CD14-positive monocyte (primary cell): ENCODE results near the gene GABRR2. TPM values are rescaled to one million over a fixed set of nuclear protein-coding genes. Genes with fewer than 3 reads are reported as not detected.

Experiments
- DNase-seq, 3 donors: peaks; one replicate each; pipeline ENCODE4 v3.0.0-alpha.2; 2011 to 2022
- H2AFZ ChIP-seq: 2 replicates; pipeline ENCODE4 v1.6.0; 2012; ENCODE audit warnings: mild to moderate bottlenecking, low read depth, low read length, inconsistent platforms; ENCODE audit not compliant: insufficient read depth, poor library complexity, severe bottlenecking
- H3K27ac ChIP-seq, 2 donors: 1 replicate in 1 of 2; 2 replicates in 1 of 2; pipeline ENCODE4 v1.5.1; 2012 to 2013; ENCODE audit warnings: low read length in 2 of 2, control low read depth in 1 of 2, inconsistent platforms in 1 of 2, low read depth in 1 of 2, mild to moderate bottlenecking in 1 of 2
- H3K27me3 ChIP-seq, 2 donors: one replicate each; pipeline versions ENCODE4 v1.6.0 to v1.6.1; 2011 to 2013; ENCODE audit warnings: low read length in 2 of 2; ENCODE audit not compliant: control insufficient read depth in 2 of 2, insufficient read depth in 2 of 2
- H3K36me3 ChIP-seq, 2 donors: replicated peaks in 1 of 2; 1 replicate in 1 of 2; 2 replicates in 1 of 2; pipeline versions ENCODE4 v1.5.1 to v1.6.1; 2012 to 2013; ENCODE audit warnings: low read length in 2 of 2, control low read depth in 1 of 2, inconsistent platforms in 1 of 2, mild to moderate bottlenecking in 1 of 2; ENCODE audit not compliant: insufficient read depth in 2 of 2, control insufficient read depth in 1 of 2
- H3K4me1 ChIP-seq, 2 donors: 1 replicate in 1 of 2; 2 replicates in 1 of 2; pipeline versions ENCODE4 v1.5.1 to v1.6.1; 2012 to 2013; ENCODE audit warnings: low read length in 2 of 2, control low read depth in 1 of 2, inconsistent platforms in 1 of 2, mild to moderate bottlenecking in 1 of 2, moderate library complexity in 1 of 2; ENCODE audit not compliant: insufficient read depth in 2 of 2, control insufficient read depth in 1 of 2
- H3K4me2 ChIP-seq: replicated peaks from 2 replicates; pipeline ENCODE3; 2012; ENCODE audit warnings: low read length, moderate library complexity, mild to moderate bottlenecking; ENCODE audit not compliant: poor library complexity, severe bottlenecking; ENCODE audit errors: extremely low read depth
- H3K4me3 ChIP-seq, 3 experiments: fragments of 200-600 bp in 1 of 3; sonication (generic) in 1 of 3; replicated peaks in 1 of 3; 1 replicate in 2 of 3; 2 replicates in 1 of 3; pipeline ENCODE4 v1.5.1; 2011 to 2013; ENCODE audit warnings: low read length in 3 of 3, mild to moderate bottlenecking in 3 of 3, control low read depth in 2 of 3, low read depth in 2 of 3, inconsistent platforms in 1 of 3, moderate library complexity in 1 of 3
- H3K79me2 ChIP-seq: 2 replicates; pipeline ENCODE4 v1.6.0; 2012; ENCODE audit warnings: mild to moderate bottlenecking, control low read depth, inconsistent platforms, low read length, moderate library complexity; ENCODE audit not compliant: insufficient read depth
- H3K9ac ChIP-seq: 2 replicates; pipeline ENCODE4 v1.6.0; 2017; ENCODE audit warnings: low read length, mild to moderate bottlenecking; ENCODE audit not compliant: insufficient read depth, poor library complexity, severe bottlenecking
- H3K9me3 ChIP-seq, 2 donors: replicated peaks in 1 of 2; 1 replicate in 1 of 2; 2 replicates in 1 of 2; pipeline versions ENCODE4 v1.5.1 to v1.6.1; 2012 to 2013; ENCODE audit warnings: low read length in 2 of 2, control low read depth in 1 of 2; ENCODE audit not compliant: control insufficient read depth in 1 of 2, insufficient read depth in 1 of 2
- H4K20me1 ChIP-seq: 2 replicates; pipeline ENCODE4 v1.6.0; 2012; ENCODE audit warnings: mild to moderate bottlenecking, low read length, control low read depth, moderate library complexity; ENCODE audit not compliant: insufficient read depth
- H3K27ac Mint-ChIP-seq, 7 donors: one replicate each; pipeline ENCODE4 v1.8.0; 2020; ENCODE audit warnings: mild to moderate bottlenecking in 7 of 7, mixed read lengths in 7 of 7, moderate library complexity in 6 of 7, inconsistent platforms in 2 of 7
- H3K27me3 Mint-ChIP-seq, 3 donors: one replicate each; pipeline ENCODE4 v1.8.0; 2021 to 2022; ENCODE audit warnings: low read depth in 3 of 3, mild to moderate bottlenecking in 3 of 3, mixed read lengths in 3 of 3, moderate library complexity in 3 of 3, inconsistent platforms in 1 of 3
- H3K36me3 Mint-ChIP-seq, 2 donors: one replicate each; pipeline ENCODE4 v1.8.0; 2020; ENCODE audit warnings: mixed read lengths in 2 of 2, inconsistent platforms in 1 of 2, mild to moderate bottlenecking in 1 of 2
- H3K4me1 Mint-ChIP-seq: one replicate; pipeline ENCODE4 v1.8.0; 2020; ENCODE audit warnings: mild to moderate bottlenecking, mixed read lengths
- H3K4me3 Mint-ChIP-seq, 2 donors: one replicate each; pipeline ENCODE4 v1.8.0; 2020; ENCODE audit warnings: mild to moderate bottlenecking in 2 of 2, mixed read lengths in 2 of 2, moderate library complexity in 1 of 2
- H3K9me3 Mint-ChIP-seq, 7 donors: one replicate each; pipeline ENCODE4 v1.8.0; 2020 to 2022; ENCODE audit warnings: mixed read lengths in 7 of 7, mild to moderate bottlenecking in 6 of 7, moderate library complexity in 6 of 7, inconsistent platforms in 2 of 7
- CTCF ChIP-seq: fragments of 200-600 bp; IDR thresholded peaks from one replicate; pipeline ENCODE4 v1.8.0; 2022; ENCODE audit warnings: antibody characterized with exemption, mild to moderate bottlenecking
- WGBS: methylation state at CpG from one replicate; pipeline ENCODE4 v1.1.5; 2013; ENCODE audit warnings: missing lambda C conversion rate; ENCODE audit not compliant: insufficient coverage; 5-methylcytosine and 5-hydroxymethylcytosine counted together
- intact Hi-C, 2 donors: fragments of 100-400 bp; cut with micrococcal nuclease; formaldehyde crosslinking; loops; one replicate each; pipeline versions ENCODE4 v1.15.0 to v1.15.1; 2023
- polyA plus RNA-seq, 3 donors: library from polyadenylated mRNA; depleted of rRNA in 1 of 3; unstranded in 2 of 3; stranded (reverse) in 1 of 3; fragments of 300-500 nt in 2 of 3; fragments of >200 nt in 1 of 3; fragmentation: Illumina TruSeq in 2 of 3; gene quantifications; 1 replicate in 2 of 3; 2 replicates in 1 of 3; pipeline ENCODE4 v1.2.3, GENCODE V29; 2012 to 2021

Gene GABRR2
- polyA plus RNA-seq, 3 donors = 3.7 TPM; not detected in 2

GRCh38 chr6:89353702-89354392, 38.7 kb upstream of the GABRR2 start:
- Histone ChIP-seq H3K27me3 (no peaks in the 10 kb centered on the region), H3K79me2 (peaks cover 44% of the 10 kb centered on the region), H3K4me3 (peak overlapping the region in 1 of 3 experiments; percentile 100), H3K4me1 (peaks cover 31 to 45% of the 10 kb centered on the region in 2 donors), H3K4me2 (peak overlapping the region; percentile 98), H3K36me3 (no peaks in the 10 kb centered on the region), H3K9me3 (no peaks in the 10 kb centered on the region), H4K20me1 (peaks cover 28% of the 10 kb centered on the region), H3K27ac (peak overlapping the region in 1 of 2 donors; percentile 91), H2AFZ (no peak overlapping the region), H3K9ac (peak overlapping the region; percentile 96)
- DNase-seq = no peak
- TF ChIP-seq CTCF = no peak
- peaks cover 6 to 8% of the 10 kb centered on the region in 2 donors for H3K36me3 Mint-ChIP-seq
- intact Hi-C loops = loop anchor here (10.0 kb wide), 2 partner anchors 269 to 281 kb away; partner anchors contain the start of genes PNRC1 (in 2 of the 2) and LYRM2 (in 1 of the 2)
- peak overlapping the region; percentile 64 to 71 for H3K4me3 Mint-ChIP-seq
- H3K27me3 Mint-ChIP-seq = peaks cover 0 to 7% (median 1%) of the 10 kb centered on the region in 3 donors
- H3K4me1 Mint-ChIP-seq = peaks cover 52% of the 10 kb centered on the region
- peaks cover 0 to 5% (median 0%) of the 10 kb centered on the region in 7 donors for H3K9me3 Mint-ChIP-seq
- peak overlapping the region; percentile 84 to 95 (median 92) for H3K27ac Mint-ChIP-seq
- 70% methylated on average over 2 of the region's 2 CpGs for WGBS

- Histone ChIP-seq H3K4me3 (peak overlapping the region; percentile 56 to 100 (median 97)), H3K4me2 (peak overlapping the region; percentile 98), H3K9me3 (no peaks in the 10 kb centered on the region), H3K79me2 (peaks cover 51% of the 10 kb centered on the region), H3K27ac (peak overlapping the region; percentile 77 to 91), H4K20me1 (peaks cover 35% of the 10 kb centered on the region), H3K27me3 (no peaks in the 10 kb centered on the region), H3K4me1 (peaks cover 38 to 52% of the 10 kb centered on the region in 2 donors), H3K36me3 (no peaks in the 10 kb centered on the region), H2AFZ (peak overlapping the region; percentile 79), H3K9ac (peak overlapping the region; percentile 96)
- Mint-ChIP-seq H3K9me3 (peaks cover 0 to 5% (median 0%) of the 10 kb centered on the region in 7 donors), H3K36me3 (peaks cover 11% of the 10 kb centered on the region in 2 donors), H3K4me3 (peak overlapping the region; percentile 64 to 71), H3K27me3 (peaks cover 0 to 7% (median 1%) of the 10 kb centered on the region in 3 donors), H3K27ac (peak overlapping the region; percentile 84 to 95 (median 92)), H3K4me1 (peaks cover 59% of the 10 kb centered on the region)
- no peak for TF ChIP-seq CTCF
- WGBS = 31% methylated on average over 18 of the region's 27 CpGs
- intact Hi-C loops = loop anchor here (10.0 kb wide), 2 partner anchors 268 to 282 kb away; partner anchors contain the start of genes PNRC1 (in 2 of the 2) and LYRM2 (in 1 of the 2)
- no peak for DNase-seq
Observed at GRCh38 chr6:89353118-89353556, 38.0 kb upstream of the GABRR2 start.
